K562 (cell line): ENCODE results near the gene EPN3. TPM values are rescaled to one million over a fixed set of nuclear protein-coding genes. Genes with fewer than 3 reads are reported as not detected.

Experiments
- ATAC-seq: fragments of 200-7000 bp; cut with Tn5 transposase; 3 replicates; pipeline ENCODE4 v1.9.1; 2020; ENCODE audit warnings: moderate library complexity
- BruUV-seq: library from RNA; stranded (reverse); fragments of 400-500 nt; replicated peaks from 2 replicates; lab custom pipeline; 2021; lab: Mats Ljungman, UMichigan
- CTCF ChIA-PET: fragments of 300-600 bp; formaldehyde crosslinking; extraction: SDS; loops from one replicate; lab custom pipeline; 2021; ENCODE audit warnings: low intra/inter-chr PET ratio; lab: Yijun Ruan, JAX
- POLR2A ChIA-PET: fragments of 300-600, 350-650 bp; sonication (Branson Sonifier 250); formaldehyde crosslinking; extraction: SDS; loops from one replicate; lab custom pipeline; 2021; ENCODE audit warnings: antibody characterized with exemption, inconsistent platforms; lab: Yijun Ruan, JAX
- DNase-seq, 4 experiments: peaks; one replicate each; pipeline versions ENCODE4 v3.0.0 to v3.0.0-alpha.2; 2011 to 2018; ENCODE audit warnings: low spot score in 3 of 4, mixed read lengths in 3 of 4; ENCODE audit errors: extremely low read depth in 1 of 4
- FAIRE-seq: peaks from 2 replicates; lab custom pipeline; 2011; peaks lifted over from hg19 to GRCh38; lab: Jason Lieb, UNC
- H2AFZ ChIP-seq: 2 replicates; pipeline ENCODE4 v1.6.0; 2011; ENCODE audit warnings: low read depth, low read length, control low read depth, inconsistent platforms
- H3K27ac ChIP-seq: fragments of 200-600 bp; 3 replicates; pipeline ENCODE4 v1.8.0; 2011; ENCODE audit warnings: low read depth, mild to moderate bottlenecking, control low read depth, inconsistent platforms, low read length, moderate library complexity, mixed read lengths; ENCODE audit errors: extremely low read depth
- H3K27me3 ChIP-seq, 2 experiments: fragments of 300-600 bp in 1 of 2; 2 replicates in 1 of 2; 3 replicates in 1 of 2; pipeline versions ENCODE4 v1.6.0 to v1.8.0; 2011; ENCODE audit warnings: inconsistent platforms in 2 of 2, low read length in 2 of 2, mild to moderate bottlenecking in 1 of 2, mixed read lengths in 1 of 2, moderate library complexity in 1 of 2; ENCODE audit not compliant: control insufficient read depth in 2 of 2, insufficient read depth in 2 of 2
- H3K36me3 ChIP-seq: fragments of 300-600 bp; 3 replicates; pipeline ENCODE4 v1.8.0; 2011; ENCODE audit warnings: mild to moderate bottlenecking, low read length, inconsistent platforms; ENCODE audit not compliant: control insufficient read depth, insufficient read depth
- H3K4me1 ChIP-seq, 2 experiments: fragments of 200-600 bp in 1 of 2; replicated peaks in 1 of 2; 2 replicates in 1 of 2; 3 replicates in 1 of 2; pipeline versions ENCODE4 v1.5.1 to v1.8.0; 2011; ENCODE audit warnings: inconsistent platforms in 2 of 2, low read length in 2 of 2, mild to moderate bottlenecking in 1 of 2, mixed read lengths in 1 of 2, moderate library complexity in 1 of 2; ENCODE audit not compliant: control insufficient read depth in 2 of 2, insufficient read depth in 2 of 2
- H3K4me2 ChIP-seq: 2 replicates; pipeline ENCODE4 v1.6.1; 2011; ENCODE audit warnings: low read length, control low read depth, inconsistent platforms, mixed read lengths; ENCODE audit not compliant: insufficient read depth
- H3K4me3 ChIP-seq: fragments of 200-600 bp; sonication (generic), shearing (Covaris generic); 2 replicates; pipeline ENCODE4 v1.5.1; 2016; ENCODE audit warnings: control low read depth, inconsistent platforms
- H3K79me2 ChIP-seq: fragments of 200-600 bp; 3 replicates; pipeline ENCODE4 v1.8.0; 2011; ENCODE audit warnings: low read length, inconsistent platforms; ENCODE audit not compliant: control insufficient read depth, insufficient read depth
- H3K9ac ChIP-seq, 2 experiments: 2 replicates each; pipeline versions ENCODE4 v1.6.0 to v1.6.1; 2011; ENCODE audit warnings: low read depth in 2 of 2, low read length in 2 of 2, control low read depth in 1 of 2, inconsistent platforms in 1 of 2, mild to moderate bottlenecking in 1 of 2, mixed read lengths in 1 of 2; ENCODE audit not compliant: insufficient read depth in 1 of 2
- H3K9me1 ChIP-seq: one replicate; pipeline ENCODE4 v1.6.0; 2011; ENCODE audit warnings: inconsistent platforms, mild to moderate bottlenecking, low read length, moderate library complexity; ENCODE audit not compliant: control insufficient read depth, insufficient read depth
- H3K9me3 ChIP-seq: replicated peaks from 2 replicates; pipeline ENCODE4 v1.5.1; 2011; ENCODE audit warnings: low read depth, low read length, inconsistent platforms; ENCODE audit not compliant: control insufficient read depth, insufficient read depth
- H4K20me1 ChIP-seq: replicated peaks from 2 replicates; pipeline ENCODE4 v1.6.1; 2011; ENCODE audit warnings: low read length, inconsistent platforms, mixed read lengths; ENCODE audit not compliant: control insufficient read depth, insufficient read depth
- EGR1 ChIP-seq: fragments of 450-650 bp; conservative IDR thresholded peaks from 2 replicates; pipeline ENCODE4 v1.6.1; 2017; ENCODE audit warnings: mild to moderate bottlenecking
- MEF2D ChIP-seq: conservative IDR thresholded peaks from 2 replicates; pipeline ENCODE4 v1.6.1; 2016; ENCODE audit warnings: low read depth, missing genetic modification characterization, missing compliant biosample characterization
- NFYB ChIP-seq: IDR thresholded peaks from 2 replicates; pipeline ENCODE4 v1.6.1; 2011; ENCODE audit warnings: mild to moderate bottlenecking, moderate library complexity; ENCODE audit not compliant: insufficient read length; ENCODE audit errors: extremely low read depth
- SETDB1 ChIP-seq: IDR thresholded peaks from one replicate; pipeline ENCODE4 v1.6.1; 2012; ENCODE audit warnings: low read length, control low read depth, inconsistent platforms
- SRSF1 ChIP-seq: fragments of 200-400 bp; formaldehyde crosslinking; IDR thresholded peaks from 2 replicates; pipeline ENCODE4 v1.6.1; 2017; ENCODE audit warnings: mild to moderate bottlenecking, low read depth, low read length, moderate library complexity
- TAF7 ChIP-seq: fragments of 450-650 bp; IDR thresholded peaks from 2 replicates; pipeline ENCODE4 v1.6.1; 2016; ENCODE audit warnings: missing genetic modification characterization, missing compliant biosample characterization
- TFE3 ChIP-seq: fragments of 450-650 bp; formaldehyde crosslinking; IDR thresholded peaks from 2 replicates; pipeline ENCODE4 v1.4.0; 2020; ENCODE audit warnings: mild to moderate bottlenecking, mixed read lengths
- ZBTB34 ChIP-seq: fragments of 250-450 bp; sonication (Bioruptor Pico); IDR thresholded peaks from 2 replicates; pipeline ENCODE4 v1.8.0; 2021; ENCODE audit warnings: mild to moderate bottlenecking, moderate library complexity
- ZNF398 ChIP-seq: fragments of 250-450 bp; sonication (Bioruptor Pico); IDR thresholded peaks from 2 replicates; pipeline ENCODE4 v1.8.0; 2021; ENCODE audit warnings: moderate library complexity, mild to moderate bottlenecking, inconsistent platforms
- ZNF740 ChIP-seq, 3 experiments: fragments of 200-800 bp in 1 of 3; sonication (Bioruptor generic) in 1 of 3; sonication (generic) in 1 of 3; formaldehyde crosslinking in 1 of 3; IDR thresholded peaks; 2 replicates each; pipeline versions ENCODE4 v1.6.1 to v1.8.0; 2016 to 2022; ENCODE audit warnings: mild to moderate bottlenecking in 2 of 3, missing compliant biosample characterization in 2 of 3, missing genetic modification characterization in 2 of 3, missing genetic modification reagents in 1 of 3
- WGBS: fragments of 100-300 bp; shearing (Covaris generic); methylation state at CpG from one replicate; pipeline ENCODE4 v1.1.6; 2016; ENCODE audit warnings: low coverage, mixed read lengths; ENCODE audit not compliant: insufficient coverage; ENCODE audit errors: missing lambda C conversion rate; 5-methylcytosine and 5-hydroxymethylcytosine counted together
- in situ Hi-C: fragments of 300-500 bp; cut with MboI; formaldehyde crosslinking; loops from 4 replicates; pipeline ENCODE4 v1.15.0; 2018; ENCODE audit warnings: inconsistent platforms, mixed read lengths
- intact Hi-C: fragments of 100-400 bp; cut with micrococcal nuclease; formaldehyde crosslinking; loops from 2 replicates; pipeline ENCODE4 v1.14.2; 2022
- polyA plus RNA-seq, 8 experiments: library from polyadenylated mRNA; depleted of rRNA in 4 of 8; stranded (reverse) in 5 of 8; unstranded in 3 of 8; fragments of >200 nt; fragmentation: Nextera tagmentation in 2 of 8; fragmentation: Illumina TruSeq in 1 of 8; extraction: Ambion mirVana in 2 of 8; extraction: Trizol in 1 of 8; gene quantifications; 2 replicates each; pipeline versions ENCODE4 v1.2.1 to v1.2.3, GENCODE V29; 2011 to 2014; ENCODE audit warnings: inconsistent platforms in 1 of 8, missing spikeins in 1 of 8
- total RNA-seq, 7 experiments: library from RNA; depleted of rRNA in 6 of 7; stranded (reverse); fragments of >200 nt in 6 of 7; fragmentation: Illumina TruSeq in 2 of 7; extraction: Trizol in 2 of 7; gene quantifications; 2 replicates each; pipeline versions ENCODE4 v1.2.1 to v1.2.3, GENCODE V29; 2011 to 2021; ENCODE audit warnings: low replicate concordance in 1 of 7

EPN3 gene
- total and polyA plus RNA-seq, 9 of the 15 experiments (the other 6 are each of a cell fraction or from before 2014, with no cell fraction given) = 0.16 TPM; not detected in 8

DNA sequence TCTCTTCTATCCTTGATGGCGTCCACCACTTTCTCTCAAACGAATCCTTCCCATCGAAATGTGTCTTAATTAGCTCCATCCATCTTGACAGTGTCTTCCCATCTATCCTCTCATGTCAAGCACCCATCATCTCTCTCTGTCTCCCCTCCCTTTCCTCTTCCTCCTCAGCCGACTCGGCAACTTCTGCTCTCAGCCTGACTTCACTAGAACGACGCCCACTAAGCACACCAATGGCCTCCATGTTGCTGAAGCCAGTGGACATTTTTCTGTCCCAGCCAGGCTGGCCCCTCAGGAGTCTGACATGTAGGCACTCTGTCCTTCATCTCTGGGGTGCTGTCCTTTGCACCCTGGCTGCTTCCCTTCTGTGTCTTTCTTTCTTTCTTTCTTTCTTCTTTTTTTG is 12.0 kb downstream of the EPN3 start:
- in situ Hi-C loops (loop anchor here (10.0 kb wide), 1 partner anchor 410 kb away; no protein-coding TSS in a partner anchor), intact Hi-C loops (no loop called here)
- peak overlapping the region; percentile 60; the same call in 1 of the 2 replicates for H2AFZ ChIP-seq
- no TSS peak for BruUV-seq
- H3K9ac ChIP-seq = no peak overlapping the region
- H3K36me3 ChIP-seq = no peaks in the 10 kb centered on the region
- peaks cover 15 to 57% of the 10 kb centered on the region in 2 experiments; a peak in 4 of 5 replicates for H3K4me1 ChIP-seq
- POLR2A ChIA-PET = interaction anchor here (0.8 kb wide), 1 partner anchor 93 kb away, joined by 3 read pairs; no protein-coding TSS in a partner anchor
- H3K79me2 ChIP-seq = no peaks in the 10 kb centered on the region
- FAIRE-seq = no peak
- H3K27me3 ChIP-seq = no peaks in the 10 kb centered on the region
- WGBS = 29% methylated on average over 7 of the region's 7 CpGs
- no peaks in the 10 kb centered on the region for H3K9me3 ChIP-seq
- no peak overlapping the region for H3K4me3 ChIP-seq
- no peak for DNase-seq
- no peak overlapping the region for H3K27ac ChIP-seq
- no peak for ATAC-seq
- H3K9me1 ChIP-seq = no peaks in the 10 kb centered on the region
- 0 out of 2 replicates have a peak, but pooled peaks cover 4% of the 10 kb centered on the region for H4K20me1 ChIP-seq
- CTCF ChIA-PET = no interaction called here
- no peak overlapping the region for H3K4me2 ChIP-seq
- TF ChIP-seq ZBTB34 (CRISPR knock-in tag) = no peak
- TF ChIP-seq MEF2D (tag) = no peak
- no peak for TF ChIP-seq NFYB
- no peak for TF ChIP-seq ZNF398 (CRISPR knock-in tag)
- TF ChIP-seq ZNF740 (CRISPR knock-in tag; IDR thresholded peaks at IDR 0.05) = no peak
- TF ChIP-seq ZNF740 (tag; IDR thresholded peaks at IDR 0.05) = no peak
- no peak for TF ChIP-seq TAF7 (tag)
- TF ChIP-seq EGR1 = no peak
- TF ChIP-seq SETDB1 = no peak
- no peak for TF ChIP-seq TFE3 (CRISPR knock-in tag)
- no peak for TF ChIP-seq SRSF1
